Gastrocnemius medialis (tissue), 4 donors: Measurements from ENCODE around the gene SRP14. TPM values are rescaled to one million over a fixed set of nuclear protein-coding genes. Genes with fewer than 3 reads are reported as not detected.
A peak's percentile ranks its signal among the peaks of the same experiment; 100 is the strongest.

ENCODE experiments used
- ATAC-seq, 2 donors: fragments of 150-250 bp; one replicate each; pipeline ENCODE4 v1.9.1; 2016
- DNase-seq, 2 donors: peaks; one replicate each; pipeline ENCODE4 v3.0.0-alpha.2; 2019
- H3K27ac ChIP-seq, 4 donors: fragments of 200-600 bp; sonication (generic); 1 replicate in 1 of 4; 2 replicates in 3 of 4; pipeline ENCODE4 v1.5.1; 2016 to 2018; ENCODE audit warnings: mild to moderate bottlenecking in 2 of 4, moderate library complexity in 1 of 4
- H3K27me3 ChIP-seq, 3 donors: fragments of 200-600 bp; sonication (generic) in 2 of 3; 1 replicate in 1 of 3; 2 replicates in 2 of 3; pipeline versions ENCODE4 v1.5.1 to v1.6.0; 2016 to 2019; ENCODE audit warnings: mild to moderate bottlenecking in 1 of 3, moderate library complexity in 1 of 3
- H3K36me3 ChIP-seq, 2 donors: fragments of 200-600 bp; sonication (generic) in 1 of 2; one replicate each; pipeline ENCODE4 v1.5.1; 2017 to 2018
- H3K4me1 ChIP-seq, 2 donors: fragments of 200-600 bp; sonication (generic) in 1 of 2; one replicate each; pipeline ENCODE4 v1.5.1; 2016 to 2017; ENCODE audit warnings: mild to moderate bottlenecking in 2 of 2
- H3K4me3 ChIP-seq, 4 donors: fragments of 200-600 bp; sonication (generic) in 3 of 4; 1 replicate in 1 of 4; 2 replicates in 3 of 4; pipeline ENCODE4 v1.5.1; 2016 to 2019; ENCODE audit warnings: mild to moderate bottlenecking in 2 of 4
- H3K9me3 ChIP-seq, 3 donors: fragments of 200-600 bp; sonication (generic) in 2 of 3; 1 replicate in 1 of 3; 2 replicates in 2 of 3; pipeline ENCODE4 v1.5.1; 2016 to 2019
- CTCF ChIP-seq, 5 experiments: fragments of 450-650 bp in 3 of 5; fragments of 200-600 bp in 2 of 5; sonication (generic) in 2 of 5; IDR thresholded peaks in 4 of 5; conservative IDR thresholded peaks in 1 of 5; 1 replicate in 4 of 5; 2 replicates in 1 of 5; pipeline ENCODE4 v1.5.1; 2016 to 2019; ENCODE audit warnings: antibody characterized with exemption in 5 of 5, mild to moderate bottlenecking in 3 of 5, moderate library complexity in 3 of 5
- POLR2A ChIP-seq, 2 donors: fragments of 450-650 bp; IDR thresholded peaks; one replicate each; pipeline ENCODE4 v1.6.1; 2017; ENCODE audit warnings: antibody characterized with exemption in 2 of 2, mild to moderate bottlenecking in 2 of 2, moderate library complexity in 2 of 2
- in situ Hi-C, 4 donors: fragments of 200-750 bp; cut with MboI; loops; one replicate each; pipeline versions ENCODE4 v1.15.0 to v1.8.0; 2017; ENCODE audit warnings: low sequenced_read_pairs in 4 of 4
- intact Hi-C: fragments of 100-400 bp; cut with DNase I; formaldehyde crosslinking; loops from one replicate; pipeline ENCODE4 v1.15.1; 2023; ENCODE audit warnings: low total_unique reads
- total RNA-seq, 4 donors: library from RNA; depleted of rRNA; stranded (reverse); fragments of >200 nt; gene quantifications; one replicate each; pipeline versions ENCODE4 v1.1.0 to v1.2.3, GENCODE V29; 2016

SRP14 gene
- total RNA-seq, 4 donors from 2014 or later: 180 to 244 (median 208) TPM

- H3K4me3 ChIP-seq: no peak overlapping the region
- DNase-seq: no peak
- ATAC-seq: no peak
- in situ Hi-C loops (no loop called here), intact Hi-C loops (no loop called here)
- no peaks in the 10 kb centered on the region for H3K36me3 ChIP-seq
- peaks cover 25 to 35% of the 10 kb centered on the region in 2 donors for H3K4me1 ChIP-seq
- H3K9me3 ChIP-seq: no peaks in the 10 kb centered on the region
- TF ChIP-seq POLR2A (IDR thresholded peaks at IDR 0.05): no peak
- no peak overlapping the region for H3K27ac ChIP-seq
- H3K27me3 ChIP-seq: no peaks in the 10 kb centered on the region
Observed at GRCh38 chr15:40050788-40051470, 11.9 kb upstream of the SRP14 start.

- no peak for ATAC-seq
- no peaks in the 10 kb centered on the region for H3K9me3 ChIP-seq
- no peak overlapping the region for H3K27ac ChIP-seq
- H3K4me3 ChIP-seq: no peak overlapping the region
- H3K36me3 ChIP-seq: no peaks in the 10 kb centered on the region
- intact Hi-C loops: loop anchor here (10.0 kb wide), 2 partner anchors 264 to 356 kb away; partner anchors contain the start of genes FSIP1 and IVD
- DNase-seq: no peak
- H3K27me3 ChIP-seq: no peaks in the 10 kb centered on the region
- peaks cover 14 to 24% of the 10 kb centered on the region in 2 donors for H3K4me1 ChIP-seq
- in situ Hi-C loops: loop anchor here in 3 of 4 donors (5.0 to 25.0 kb wide), 6 partner anchors 56 to 363 kb away; partner anchors contain the start of genes BUB1B (in 2 of the 3), BMF (in 1 of the 3) and IVD (in 1 of the 3)
- TF ChIP-seq CTCF (IDR thresholded peaks at IDR 0.05 in 4 of 5, conservative IDR thresholded peaks at IDR 0.05 in 1 of 5) (no peak), POLR2A (IDR thresholded peaks at IDR 0.05) (no peak)
Observed at GRCh38 chr15:40048926-40049475, 10.0 kb upstream of the SRP14 start.

- TF ChIP-seq CTCF (IDR thresholded peaks at IDR 0.05 in 4 of 5, conservative IDR thresholded peaks at IDR 0.05 in 1 of 5) (no peak), POLR2A (IDR thresholded peaks at IDR 0.05) (no peak)
- no peaks in the 10 kb centered on the region for H3K27me3 ChIP-seq
- peak overlapping the region in 3 of 4 donors; percentile 32 to 55 (median 44) for H3K27ac ChIP-seq
- H3K36me3 ChIP-seq: no peaks in the 10 kb centered on the region
- intact Hi-C loops (loop anchor here (10.0 kb wide), 2 partner anchors 264 to 356 kb away; partner anchors contain the start of genes FSIP1 and IVD), in situ Hi-C loops (loop anchor here in 3 of 4 donors (5.0 to 25.0 kb wide), 6 partner anchors 56 to 364 kb away; partner anchors contain the start of genes BUB1B (in 2 of the 3), BMF (in 1 of the 3) and IVD (in 1 of the 3))
- H3K9me3 ChIP-seq: no peaks in the 10 kb centered on the region
- no peak overlapping the region for H3K4me3 ChIP-seq
- peaks cover 11 to 22% of the 10 kb centered on the region in 2 donors for H3K4me1 ChIP-seq
- no peak for ATAC-seq
- no peak for DNase-seq
Observed at GRCh38 chr15:40048211-40048792, 9.3 kb upstream of the SRP14 start.

- peaks cover 11 to 22% of the 10 kb centered on the region in 2 donors for H3K4me1 ChIP-seq
- ATAC-seq: no peak
- intact Hi-C loops (loop anchor here (10.0 kb wide), 2 partner anchors 263 to 357 kb away; partner anchors contain the start of genes FSIP1 and IVD), in situ Hi-C loops (loop anchor here in 3 of 4 donors (5.0 to 25.0 kb wide), 6 partner anchors 57 to 365 kb away; partner anchors contain the start of genes BUB1B (in 2 of the 3), BMF (in 1 of the 3) and IVD (in 1 of the 3))
- no peak for TF ChIP-seq POLR2A (IDR thresholded peaks at IDR 0.05)
- no peak for TF ChIP-seq CTCF (IDR thresholded peaks at IDR 0.05 in 4 of 5, conservative IDR thresholded peaks at IDR 0.05 in 1 of 5)
- no peaks in the 10 kb centered on the region for H3K36me3 ChIP-seq
- DNase-seq: peak in 1 of 2 donors; percentile 45
- H3K9me3 ChIP-seq: no peaks in the 10 kb centered on the region
- no peaks in the 10 kb centered on the region for H3K27me3 ChIP-seq
- peak overlapping the region; percentile 21 to 55 (median 48) for H3K27ac ChIP-seq
- H3K4me3 ChIP-seq: no peak overlapping the region
Observed at GRCh38 chr15:40047415-40048210, 8.6 kb upstream of the SRP14 start.
